Upper lobe of right lung (tissue), 1 donor: ENCODE measurements around the gene IGSF11. TPM values are rescaled to one million over a fixed set of nuclear protein-coding genes. Genes with fewer than 3 reads are reported as not detected.

Source experiments
- ATAC-seq: fragments of 200-7000 bp; cut with Tn5 transposase; one replicate; pipeline ENCODE4 v1.9.1; 2020; ENCODE audit warnings: mild to moderate bottlenecking, moderate library complexity
- DNase-seq: peaks from one replicate; pipeline ENCODE4 v3.0.0-alpha.2; 2020
- H3K27ac ChIP-seq: fragments of 200-600 bp; one replicate; pipeline ENCODE4 v1.8.0; 2022
- H3K27me3 ChIP-seq: fragments of 200-600 bp; one replicate; pipeline ENCODE4 v1.8.0; 2022; ENCODE audit warnings: mild to moderate bottlenecking
- H3K36me3 ChIP-seq: fragments of 200-600 bp; one replicate; pipeline ENCODE4 v1.8.0; 2022
- H3K4me1 ChIP-seq: fragments of 200-600 bp; one replicate; pipeline ENCODE4 v1.8.0; 2022
- H3K4me3 ChIP-seq: fragments of 200-600 bp; one replicate; pipeline ENCODE4 v1.8.0; 2022; ENCODE audit warnings: mild to moderate bottlenecking
- H3K9me3 ChIP-seq: fragments of 200-600 bp; one replicate; pipeline ENCODE4 v1.8.0; 2022
- intact Hi-C: fragments of 100-400 bp; cut with DNase I; formaldehyde crosslinking; loops from one replicate; pipeline ENCODE4 v1.11.0; 2022
- total RNA-seq: library from RNA; stranded (reverse); fragmentation: NEBNext Ultra II Directional; extraction: Animal tissue kit (Norgen Biotek cat#: 25700); gene quantifications from one replicate; pipeline ENCODE4 v1.2.1, GENCODE V29; 2021
- TF ChIP-seq, protein P1 (sequence below): fragments of 200-600 bp; IDR thresholded peaks from one replicate; pipeline ENCODE4 v1.8.0; 2022; ENCODE audit warnings: antibody characterized with exemption
- donor health status: DM: no; HTN: yes; CAD: no; lungs with severe emphysema.

The IGSF11 gene
- total RNA-seq, 1 donor from 2014 or later, result 0.46 TPM

DNA sequence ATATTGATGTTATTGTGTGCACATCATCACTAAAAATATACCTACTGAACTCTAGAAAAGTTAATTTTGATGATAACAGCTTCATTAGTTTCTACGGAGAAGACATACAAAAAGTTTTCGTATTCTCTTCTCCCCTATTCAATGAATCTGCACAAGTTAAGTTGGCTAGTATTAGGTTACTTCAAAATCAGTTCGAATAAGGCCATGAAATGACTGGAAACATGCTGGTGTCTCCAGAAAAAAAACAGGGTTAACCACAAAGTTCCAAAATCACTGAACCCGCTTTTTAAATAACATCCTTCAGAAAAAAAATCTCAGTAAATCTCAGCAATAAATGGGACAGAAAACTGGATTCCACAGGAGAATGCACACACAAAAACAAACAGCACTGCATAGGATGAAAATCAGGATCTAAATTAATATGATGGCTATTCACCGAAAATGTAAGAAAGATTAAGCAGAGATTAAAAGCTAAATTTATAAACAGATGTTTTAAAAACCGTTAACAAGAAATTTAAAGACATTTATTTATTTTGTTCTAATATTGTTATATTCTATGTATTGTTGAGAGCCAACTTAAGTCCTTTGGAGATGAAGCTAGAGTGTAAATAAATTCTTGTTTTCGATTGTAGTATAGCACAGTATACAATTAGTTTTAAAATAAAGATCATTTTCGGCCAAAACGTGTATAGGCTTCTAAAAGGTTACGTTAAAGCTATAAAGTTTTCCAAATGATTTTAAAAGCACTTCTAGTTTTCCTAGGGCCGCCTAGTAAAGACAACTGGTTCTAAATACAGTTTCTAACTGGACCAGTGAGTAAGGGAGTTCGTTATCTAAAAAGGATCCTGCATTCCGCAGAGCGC, 1.0 kb downstream of the IGSF11 start:
- peaks cover 47% of the 10 kb centered on the region for H3K27me3 ChIP-seq
- peaks cover 11% of the 10 kb centered on the region for H3K4me1 ChIP-seq
- H3K4me3 ChIP-seq, result peak overlapping the region; percentile 56
- H3K27ac ChIP-seq, result no peak overlapping the region
- no peaks in the 10 kb centered on the region for H3K9me3 ChIP-seq
- no peak for DNase-seq
- TF ChIP-seq, protein P1, sequence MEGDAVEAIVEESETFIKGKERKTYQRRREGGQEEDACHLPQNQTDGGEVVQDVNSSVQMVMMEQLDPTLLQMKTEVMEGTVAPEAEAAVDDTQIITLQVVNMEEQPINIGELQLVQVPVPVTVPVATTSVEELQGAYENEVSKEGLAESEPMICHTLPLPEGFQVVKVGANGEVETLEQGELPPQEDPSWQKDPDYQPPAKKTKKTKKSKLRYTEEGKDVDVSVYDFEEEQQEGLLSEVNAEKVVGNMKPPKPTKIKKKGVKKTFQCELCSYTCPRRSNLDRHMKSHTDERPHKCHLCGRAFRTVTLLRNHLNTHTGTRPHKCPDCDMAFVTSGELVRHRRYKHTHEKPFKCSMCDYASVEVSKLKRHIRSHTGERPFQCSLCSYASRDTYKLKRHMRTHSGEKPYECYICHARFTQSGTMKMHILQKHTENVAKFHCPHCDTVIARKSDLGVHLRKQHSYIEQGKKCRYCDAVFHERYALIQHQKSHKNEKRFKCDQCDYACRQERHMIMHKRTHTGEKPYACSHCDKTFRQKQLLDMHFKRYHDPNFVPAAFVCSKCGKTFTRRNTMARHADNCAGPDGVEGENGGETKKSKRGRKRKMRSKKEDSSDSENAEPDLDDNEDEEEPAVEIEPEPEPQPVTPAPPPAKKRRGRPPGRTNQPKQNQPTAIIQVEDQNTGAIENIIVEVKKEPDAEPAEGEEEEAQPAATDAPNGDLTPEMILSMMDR, result no peak
- intact Hi-C loops, result no loop called here
- H3K36me3 ChIP-seq, result no peaks in the 10 kb centered on the region
- ATAC-seq, result no peak

DNA sequence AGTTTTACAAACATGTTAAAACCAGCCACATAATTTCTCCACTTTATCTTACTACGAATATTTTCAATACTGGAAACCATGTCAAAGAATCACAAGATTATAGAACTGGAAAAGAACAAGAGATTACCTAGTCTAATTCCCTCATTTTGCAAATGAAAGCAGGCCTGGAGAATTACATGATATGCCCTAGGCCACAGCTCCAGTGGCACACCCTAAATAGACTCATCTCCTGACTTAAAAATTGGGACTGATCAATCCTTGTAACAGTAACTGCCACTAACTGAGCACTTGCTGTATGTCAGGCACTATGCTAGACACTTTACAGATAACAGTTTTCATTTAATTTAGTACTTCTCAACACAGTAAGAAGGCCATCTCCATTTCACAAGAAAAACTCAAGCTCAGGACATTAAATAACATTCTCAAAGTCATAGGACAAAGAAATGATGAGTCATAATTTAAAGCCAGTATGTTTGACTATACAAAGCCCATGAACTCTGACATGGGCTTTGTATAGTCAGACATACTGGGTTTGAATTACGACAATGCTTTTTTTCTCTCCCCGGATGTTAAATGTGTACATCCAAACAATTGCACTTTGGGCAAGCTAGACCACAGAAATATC, 9.4 kb downstream of the IGSF11 start:
- H3K4me3 ChIP-seq, result no peak overlapping the region
- H3K27ac ChIP-seq, result no peak overlapping the region
- ATAC-seq (no peak), DNase-seq (no peak)
- TF ChIP-seq, protein P1, result no peak
- intact Hi-C loops, result no loop called here
- H3K27me3 ChIP-seq, result no peaks in the 10 kb centered on the region
- H3K9me3 ChIP-seq, result no peaks in the 10 kb centered on the region
- H3K4me1 ChIP-seq, result no peaks in the 10 kb centered on the region
- no peaks in the 10 kb centered on the region for H3K36me3 ChIP-seq

DNA sequence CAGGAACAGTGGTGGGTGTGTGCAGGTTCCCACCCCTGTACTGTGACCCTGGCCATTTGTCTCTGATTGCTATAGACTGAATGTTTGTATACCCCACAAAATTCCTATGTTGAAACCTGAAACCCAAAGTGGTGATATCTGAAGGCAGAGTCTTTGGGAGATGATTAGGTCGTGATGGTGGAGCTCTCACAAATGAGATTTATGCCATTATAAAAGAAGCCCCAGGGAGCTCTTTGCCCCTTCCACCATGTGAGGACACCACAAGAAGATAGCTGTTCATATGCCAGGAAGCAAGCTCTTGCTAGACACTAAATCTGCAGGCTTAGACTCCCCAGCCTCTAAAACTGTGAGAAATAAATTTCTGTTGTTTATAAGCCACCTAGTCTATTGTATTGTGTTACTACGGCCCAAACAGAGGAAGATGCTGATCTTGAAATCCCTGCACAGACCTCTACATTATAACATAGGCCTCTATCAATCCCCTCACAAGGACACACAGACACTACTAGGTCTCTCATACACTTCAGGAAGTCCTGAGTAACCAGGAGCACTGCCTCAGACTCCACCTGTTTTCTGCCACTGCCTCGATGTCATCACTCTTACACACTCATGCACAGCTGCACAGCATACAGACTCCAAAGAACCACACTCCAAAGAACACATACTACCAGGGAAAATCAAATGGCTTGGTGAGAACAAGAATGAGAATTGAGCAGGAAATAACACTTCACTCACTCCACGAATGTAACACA, 14.7 kb downstream of the IGSF11 start:
- intact Hi-C loops, result no loop called here
- Histone ChIP-seq H3K9me3 (no peaks in the 10 kb centered on the region), H3K27ac (no peak overlapping the region), H3K4me3 (no peak overlapping the region), H3K4me1 (no peaks in the 10 kb centered on the region), H3K36me3 (no peaks in the 10 kb centered on the region), H3K27me3 (no peaks in the 10 kb centered on the region)
- DNase-seq (no peak), ATAC-seq (no peak)
- TF ChIP-seq, protein P1, result no peak

- intact Hi-C loops, result no loop called here
- no peak for ATAC-seq
Measured at GRCh38 chr3:119018690-119019463, 15.8 kb downstream of the IGSF11 start.

GRCh38 chr3:119015942-119016341, 18.7 kb downstream of the IGSF11 start:
- TF ChIP-seq, protein P1, result no peak
- Histone ChIP-seq H3K9me3 (no peaks in the 10 kb centered on the region), H3K27me3 (no peaks in the 10 kb centered on the region), H3K36me3 (no peaks in the 10 kb centered on the region), H3K27ac (no peak overlapping the region), H3K4me3 (no peak overlapping the region), H3K4me1 (no peaks in the 10 kb centered on the region)
- intact Hi-C loops, result no loop called here
- ATAC-seq (no peak), DNase-seq (no peak)

More at GRCh38 chr3:119018690-119019463, 15.8 kb downstream of the IGSF11 start:
- Histone ChIP-seq H3K9me3 (no peaks in the 10 kb centered on the region), H3K4me3 (no peak overlapping the region), H3K36me3 (no peaks in the 10 kb centered on the region), H3K4me1 (no peaks in the 10 kb centered on the region), H3K27me3 (no peaks in the 10 kb centered on the region), H3K27ac (no peak overlapping the region)
- no peak for DNase-seq
- TF ChIP-seq, protein P1, result no peak
